Measurements from ENCODE around the gene UBTD2.

UBTD2 gene

DNA sequence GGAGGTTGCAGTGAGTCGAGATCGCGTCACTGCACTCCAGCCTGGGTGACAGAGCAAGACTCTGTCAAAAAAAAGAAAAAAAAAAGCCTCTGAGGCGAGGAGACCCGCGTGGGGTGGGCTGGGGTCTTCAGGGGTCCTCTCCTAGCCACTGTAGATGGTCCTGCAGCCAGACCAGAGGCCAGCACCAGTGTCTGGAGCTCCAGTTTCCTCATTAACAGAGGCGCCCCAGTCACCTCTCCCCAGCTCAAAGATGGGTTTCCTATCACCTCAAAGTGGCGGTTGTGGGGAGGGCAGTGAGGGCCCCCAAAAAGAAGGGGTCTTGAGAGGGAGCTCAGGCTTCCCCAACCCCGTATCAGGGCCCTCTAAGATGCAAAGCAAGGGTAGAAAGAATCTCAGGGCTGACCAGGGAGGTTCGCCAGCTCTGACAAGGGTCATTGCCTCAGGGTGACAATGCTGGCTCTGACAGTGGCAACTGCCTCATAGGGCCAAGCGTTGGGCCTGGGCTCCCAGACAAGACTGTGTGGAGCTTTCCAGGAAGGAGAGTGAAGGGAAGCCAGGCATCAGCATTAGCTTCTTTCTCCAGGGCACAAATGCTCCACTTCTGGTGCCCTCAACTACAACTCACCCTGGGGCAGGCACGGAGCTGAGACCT, 110.5 kb downstream of the UBTD2 start:
- peak in 39 of 58 donors; percentile 15 to 71 (median 47) for DNase-seq

DNA sequence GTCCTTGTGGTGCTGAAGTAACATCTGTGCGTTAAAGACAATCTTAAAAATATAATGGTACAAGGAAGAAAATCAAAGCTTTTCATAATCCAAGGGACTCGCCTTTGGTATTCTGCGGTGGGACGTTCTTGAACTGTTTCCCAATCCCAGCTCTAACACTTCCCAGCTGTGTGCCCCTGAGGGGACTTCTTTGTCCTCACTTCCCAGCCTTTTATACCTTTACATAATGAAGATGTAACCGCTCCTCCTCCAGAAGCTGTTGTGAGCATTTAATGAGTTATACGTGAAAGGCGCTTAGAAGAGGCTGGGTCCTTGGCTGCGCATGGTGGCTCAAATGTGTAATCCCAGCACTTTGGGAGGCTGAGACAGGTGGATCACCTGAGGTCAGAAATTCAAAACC, 112.4 kb downstream of the UBTD2 start:
- no peak for DNase-seq

DNA sequence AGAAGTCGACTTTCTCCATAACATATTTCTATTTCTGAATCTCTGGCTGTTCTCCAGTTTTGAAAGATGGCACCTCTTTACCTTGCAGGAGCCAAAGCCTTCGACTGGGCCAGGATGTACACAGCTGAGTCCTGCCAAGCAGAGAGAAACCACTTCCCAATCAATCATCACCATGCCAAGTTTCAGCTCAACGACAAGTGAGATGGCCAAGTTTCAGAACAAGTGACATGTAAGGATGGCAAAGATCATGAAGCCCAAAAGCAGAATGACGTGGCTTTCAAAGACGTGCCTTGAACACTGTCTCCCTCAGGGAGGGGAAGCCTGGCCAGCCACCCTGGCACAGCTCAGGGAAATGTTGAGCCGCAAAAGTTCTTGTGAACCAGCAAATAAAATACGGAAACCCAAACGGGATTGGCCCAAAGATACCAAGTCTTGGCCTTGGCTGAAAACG, 113.3 kb downstream of the UBTD2 start:
- DNase-seq = no peak

DNA sequence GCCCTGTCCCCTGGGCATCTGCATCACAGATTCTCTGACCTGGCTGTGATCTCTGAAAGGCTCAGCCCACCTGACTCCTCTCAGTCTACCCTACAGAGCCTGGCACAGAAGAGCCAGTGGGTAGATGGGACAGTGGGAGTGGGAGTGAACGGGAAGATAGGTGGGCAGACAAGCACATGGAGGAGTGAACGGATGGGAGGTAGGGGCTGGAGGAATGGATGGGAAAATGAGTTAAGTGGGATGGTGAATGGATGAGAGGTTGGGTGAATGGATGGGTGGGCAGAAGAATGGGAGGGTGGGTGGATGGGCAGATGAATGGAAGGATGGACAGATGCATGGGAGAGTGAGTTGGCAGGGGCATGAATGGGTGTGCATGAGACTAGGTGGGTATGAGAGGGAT, 114.3 kb downstream of the UBTD2 start:
- no peak for DNase-seq

DNA sequence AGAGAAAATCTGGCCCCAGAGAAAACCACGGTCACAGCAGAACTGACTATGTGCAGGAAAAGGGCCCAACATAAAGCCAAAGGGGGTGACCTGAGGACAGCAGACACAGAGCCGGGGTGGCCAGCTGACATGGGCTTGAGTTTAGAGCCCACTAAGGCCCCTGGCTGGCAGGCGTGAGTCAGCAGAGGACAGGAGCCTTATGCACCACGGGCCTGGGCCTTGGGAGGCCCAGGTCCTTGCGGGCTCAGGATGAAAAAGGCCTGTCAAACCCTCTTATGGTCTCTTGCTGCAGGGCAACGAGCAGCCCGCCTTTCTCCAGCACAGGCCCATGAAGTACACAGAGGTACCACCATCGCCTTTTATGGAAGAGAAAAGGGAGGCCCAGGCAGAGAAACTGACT, 115.3 kb downstream of the UBTD2 start:
- DNase-seq = no peak

DNA sequence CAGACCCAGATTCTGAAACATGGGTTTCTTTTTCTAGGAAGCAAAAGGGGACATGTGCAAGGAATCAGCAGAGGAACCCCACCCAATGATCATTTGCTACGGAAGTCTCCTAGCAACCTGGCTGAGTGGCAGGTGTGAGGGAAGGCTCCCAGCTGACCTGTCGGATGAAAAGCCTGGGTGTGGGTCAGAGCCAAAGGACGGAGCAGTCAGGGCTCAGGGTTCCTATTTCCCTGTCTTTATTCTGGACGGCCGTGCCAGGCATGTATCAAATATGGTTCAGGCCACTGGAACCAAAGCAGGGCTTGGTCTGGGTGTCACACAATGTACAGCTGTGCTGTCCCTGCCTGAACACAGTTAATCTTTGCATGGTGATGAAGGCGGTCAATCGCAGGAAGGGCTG, 115.7 kb downstream of the UBTD2 start:
- no peak for DNase-seq

DNA sequence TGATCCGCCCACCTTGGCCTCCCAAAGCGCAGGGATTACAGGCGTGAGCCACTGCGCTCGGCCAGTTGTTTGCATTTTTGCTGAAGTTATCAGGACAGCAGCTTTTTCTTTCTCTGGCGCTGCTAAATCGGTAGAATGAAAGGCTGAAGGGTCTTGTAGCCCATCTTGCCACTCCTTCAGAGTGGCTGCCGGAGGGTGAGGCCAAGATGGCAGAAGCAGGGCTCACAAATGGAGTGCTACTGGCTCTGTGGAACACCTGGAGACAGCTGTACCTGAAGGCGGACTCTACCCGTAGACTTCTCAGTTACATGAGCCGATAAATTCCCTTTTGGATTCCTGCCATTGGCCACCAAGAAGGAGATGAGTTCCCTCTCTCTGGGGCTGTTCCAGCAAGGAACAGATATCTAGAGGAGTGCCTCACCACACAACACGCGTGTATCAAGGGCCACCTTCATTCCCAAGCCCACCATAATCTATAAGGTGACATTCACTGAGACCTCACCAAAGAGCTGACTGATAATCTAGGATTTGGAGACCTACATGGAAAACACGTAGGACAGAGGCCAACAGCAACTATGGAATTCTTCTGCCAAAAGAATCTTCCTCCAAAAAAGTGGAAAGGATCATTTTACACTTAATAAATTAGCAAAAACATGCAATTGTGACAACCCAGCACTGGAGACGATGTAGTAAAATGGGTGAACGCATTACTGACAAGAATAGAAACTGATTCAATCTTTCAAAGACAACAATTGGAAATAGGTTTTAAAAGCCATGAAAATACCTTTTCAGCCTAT, 117.3 kb downstream of the UBTD2 start:
- no peak for DNase-seq

DNA sequence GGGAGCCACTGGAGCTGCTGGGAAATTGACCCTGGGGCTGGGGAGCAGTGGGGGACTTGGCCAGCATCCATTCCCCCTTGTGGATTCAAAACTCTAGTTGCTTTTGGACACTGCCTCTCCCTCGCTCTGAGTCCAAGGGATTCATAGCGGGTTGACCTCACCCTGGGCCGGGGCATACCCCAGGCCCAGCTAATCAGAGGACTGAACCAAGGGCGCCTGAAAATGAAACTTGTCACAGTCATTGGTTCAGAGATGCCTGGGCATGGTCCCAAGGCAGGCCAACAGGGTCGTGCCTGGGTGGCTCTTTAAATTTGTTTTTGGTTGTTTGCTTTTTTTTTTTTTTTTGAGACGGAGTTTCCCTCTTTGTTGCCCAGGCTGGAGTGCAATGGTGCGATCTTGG, 118.1 kb downstream of the UBTD2 start:
- no peak for DNase-seq

DNA sequence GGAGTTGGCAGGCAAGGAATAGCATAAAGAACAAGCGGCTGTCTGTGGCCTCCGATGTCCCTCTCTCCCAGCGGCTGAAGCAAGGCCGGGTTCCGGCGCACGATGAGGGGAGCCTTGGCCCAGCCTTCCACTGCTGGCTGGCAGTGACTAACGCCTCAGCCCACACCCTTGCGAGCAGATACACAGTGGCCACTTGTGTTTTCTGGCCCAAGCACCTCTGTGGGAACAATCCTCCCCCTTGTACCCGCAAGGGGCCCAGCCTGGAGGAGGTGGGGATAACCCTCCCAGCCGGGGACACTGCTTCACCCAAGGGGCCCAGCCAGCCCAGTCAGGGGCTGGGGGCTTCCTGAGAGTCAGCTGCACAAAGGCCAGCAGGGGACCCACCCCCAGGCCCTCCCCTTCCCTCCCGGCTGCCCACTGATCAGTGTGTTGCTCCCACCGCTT, 118.8 kb downstream of the UBTD2 start:
- DNase-seq = peak in 42 of 58 donors; percentile 10 to 77 (median 46)

DNA sequence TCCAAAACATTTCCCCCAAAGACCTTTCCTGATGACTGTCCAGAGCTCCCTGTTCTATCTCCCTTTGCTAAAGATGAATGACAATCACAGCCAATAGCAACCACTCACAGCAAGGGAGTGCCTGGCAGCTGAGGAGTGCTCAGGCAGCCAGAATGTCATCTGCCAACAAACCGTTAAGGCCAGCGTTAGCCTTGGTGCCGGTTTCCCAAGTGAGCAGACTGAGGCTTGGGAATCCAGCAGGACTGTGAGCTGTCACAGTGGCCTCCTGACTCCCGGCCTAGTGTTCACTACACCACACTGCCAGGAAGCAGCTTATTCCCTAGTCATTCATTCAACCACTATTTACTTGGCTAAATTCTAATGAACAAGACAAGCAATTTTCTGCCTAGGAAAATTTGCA, 120.2 kb downstream of the UBTD2 start:
- DNase-seq = peak in 32 of 58 donors; percentile 8 to 74 (median 46)

DNA sequence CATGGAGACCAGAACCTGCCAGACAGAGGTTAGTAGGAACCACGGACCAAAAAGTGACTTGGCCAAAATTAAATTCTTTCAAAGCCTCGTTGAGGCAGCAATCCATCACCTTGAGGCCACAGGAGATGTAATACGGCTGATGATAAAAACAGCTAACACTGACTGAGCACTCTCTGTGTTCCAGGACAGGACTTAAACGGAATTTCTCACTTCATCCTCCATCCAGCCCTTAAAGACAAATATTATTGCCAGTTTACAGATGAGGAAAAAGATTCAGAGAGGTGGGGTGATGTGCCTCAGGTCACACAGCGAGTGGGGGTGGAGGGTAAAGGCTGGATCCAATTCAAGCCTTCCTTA, 120.6 kb downstream of the UBTD2 start:
- DNase-seq = no peak

DNA sequence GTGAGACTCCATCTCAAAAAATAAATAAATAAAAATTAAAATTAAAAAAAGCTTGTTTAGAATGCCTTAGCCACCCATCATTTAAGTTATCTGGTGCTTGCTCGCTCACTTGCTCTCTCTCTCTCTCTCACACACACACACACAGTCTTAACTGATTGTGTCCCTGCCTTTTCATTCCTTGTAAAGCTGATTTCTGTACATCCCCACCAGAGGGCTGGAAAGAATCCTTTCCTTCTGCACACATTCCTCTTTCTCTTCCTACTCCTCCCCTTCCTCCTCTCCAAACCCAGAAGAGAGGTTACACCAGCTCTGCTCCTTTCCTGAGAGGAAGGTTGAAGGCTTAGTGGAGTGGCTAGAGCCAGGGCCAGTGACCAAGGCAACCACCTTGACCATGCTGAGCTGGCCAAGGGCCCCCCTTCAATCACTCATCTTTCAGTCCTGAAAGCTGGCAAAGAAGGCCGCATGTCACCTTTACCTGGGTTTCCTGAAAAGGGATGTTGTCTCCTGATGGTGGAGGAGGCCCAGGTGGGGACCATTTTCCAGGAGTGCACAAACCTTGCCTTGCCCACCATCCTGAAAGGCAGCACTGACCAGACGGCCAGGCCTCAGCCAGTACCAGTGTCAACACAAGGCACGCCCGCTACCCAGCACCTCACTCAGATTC, 121.1 kb downstream of the UBTD2 start:
- no peak for DNase-seq

DNA sequence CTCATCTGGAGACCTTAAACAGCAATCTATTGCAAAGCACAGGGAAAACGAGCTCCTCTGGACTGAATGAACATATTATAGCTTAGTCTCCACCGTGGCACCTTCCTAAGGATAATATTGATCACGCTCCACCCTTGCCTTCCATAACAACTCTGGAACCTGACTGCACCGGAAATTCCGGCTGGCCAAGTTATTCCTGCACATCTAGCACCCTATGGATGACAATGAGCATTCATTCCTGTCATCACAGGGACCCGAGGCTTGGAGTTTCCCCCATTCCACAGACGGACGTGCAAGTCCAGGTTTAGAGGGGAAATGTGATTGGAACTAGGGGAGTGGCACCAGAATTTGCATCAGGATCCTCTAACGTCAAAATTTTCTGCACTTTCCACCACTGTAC, 123.1 kb downstream of the UBTD2 start:
- no peak for DNase-seq

Measured in anterior cingulate cortex (tissue), 58 donors.